ENCODE results near the gene HRG.

HRG gene

GRCh38 chr3:186691676-186692075, 25.9 kb downstream of the HRG start:
- no peak for TF ChIP-seq FOXP2 (optimal IDR thresholded peaks at IDR 0.05; ENCODE audit: borderline replicate concordance, extremely low read depth, extremely low read length, insufficient read depth)
- no peak for TF ChIP-seq TAF1 (IDR thresholded peaks at IDR 0.05; ENCODE audit: borderline replicate concordance, insufficient read depth, low read length)
- no peak for TF ChIP-seq REST (IDR thresholded peaks at IDR 0.05; ENCODE audit: insufficient read depth in 1 of 2, low read depth in 2 of 2, low read length in 2 of 2)
- TF ChIP-seq SIN3A (IDR thresholded peaks at IDR 0.05; ENCODE audit: borderline replicate concordance, insufficient read depth, low read length) = no peak
- no peak for TF ChIP-seq POLR2AphosphoS5 (IDR thresholded peaks at IDR 0.05; ENCODE audit: low read depth, low read length)

GRCh38 chr3:186693843-186694242, 28.0 kb downstream of the HRG start:
- TF ChIP-seq SIN3A (IDR thresholded peaks at IDR 0.05; ENCODE audit: borderline replicate concordance, insufficient read depth, low read length) (no peak), TAF1 (IDR thresholded peaks at IDR 0.05; ENCODE audit: borderline replicate concordance, insufficient read depth, low read length) (no peak), POLR2AphosphoS5 (IDR thresholded peaks at IDR 0.05; ENCODE audit: low read depth, low read length) (no peak), REST (IDR thresholded peaks at IDR 0.05; ENCODE audit: insufficient read depth in 1 of 2, low read depth in 2 of 2, low read length in 2 of 2) (no peak), FOXP2 (optimal IDR thresholded peaks at IDR 0.05; ENCODE audit: borderline replicate concordance, extremely low read depth, extremely low read length, insufficient read depth) (no peak)

GRCh38 chr3:186694288-186695032, 28.6 kb downstream of the HRG start:
- TF ChIP-seq TAF1 (IDR thresholded peaks at IDR 0.05; ENCODE audit: borderline replicate concordance, insufficient read depth, low read length) = no peak
- TF ChIP-seq SIN3A (IDR thresholded peaks at IDR 0.05; ENCODE audit: borderline replicate concordance, insufficient read depth, low read length) = no peak
- no peak for TF ChIP-seq FOXP2 (optimal IDR thresholded peaks at IDR 0.05; ENCODE audit: borderline replicate concordance, extremely low read depth, extremely low read length, insufficient read depth)
- TF ChIP-seq POLR2AphosphoS5 (IDR thresholded peaks at IDR 0.05; ENCODE audit: low read depth, low read length) = no peak
- TF ChIP-seq REST (IDR thresholded peaks at IDR 0.05; ENCODE audit: insufficient read depth in 1 of 2, low read depth in 2 of 2, low read length in 2 of 2) = no peak

- TF ChIP-seq TAF1 (IDR thresholded peaks at IDR 0.05; ENCODE audit: borderline replicate concordance, insufficient read depth, low read length) (no peak), POLR2AphosphoS5 (IDR thresholded peaks at IDR 0.05; ENCODE audit: low read depth, low read length) (no peak), SIN3A (IDR thresholded peaks at IDR 0.05; ENCODE audit: borderline replicate concordance, insufficient read depth, low read length) (no peak), FOXP2 (optimal IDR thresholded peaks at IDR 0.05; ENCODE audit: borderline replicate concordance, extremely low read depth, extremely low read length, insufficient read depth) (no peak), REST (IDR thresholded peaks at IDR 0.05; ENCODE audit: insufficient read depth in 1 of 2, low read depth in 2 of 2, low read length in 2 of 2) (no peak)
Observed at GRCh38 chr3:186696522-186696921, 30.7 kb downstream of the HRG start.

Measured in PFSK-1 (cell line).